ENCODE measurements around the gene TTC22.

DNA sequence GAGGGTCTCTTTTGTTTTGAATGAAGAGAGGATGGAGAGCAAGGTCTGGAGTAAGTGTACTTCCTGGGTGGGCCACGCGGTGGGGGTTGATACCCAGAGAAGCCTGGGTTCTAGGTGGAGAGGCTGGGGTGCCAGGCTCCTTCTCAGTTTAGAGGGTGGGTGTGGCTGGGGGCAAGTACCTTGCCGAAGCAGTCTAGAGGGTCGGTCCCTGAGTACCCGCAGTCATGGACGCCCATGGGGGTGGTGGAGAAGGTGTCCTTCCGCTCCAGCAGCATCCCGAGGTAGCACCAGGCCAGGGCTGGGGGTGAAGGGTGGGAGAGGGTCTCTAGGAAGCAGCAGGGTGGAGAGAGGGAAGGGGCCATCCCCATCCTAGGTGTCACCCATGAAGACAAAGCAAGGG lies 14.3 kb downstream of the TTC22 start:
- no peak for TF ChIP-seq POLR2AphosphoS5 (IDR thresholded peaks at IDR 0.05; ENCODE audit: low read depth, low read length)
- no peak for TF ChIP-seq SIN3A (IDR thresholded peaks at IDR 0.05; ENCODE audit: borderline replicate concordance, insufficient read depth, low read length)
- TF ChIP-seq, protein P1, sequence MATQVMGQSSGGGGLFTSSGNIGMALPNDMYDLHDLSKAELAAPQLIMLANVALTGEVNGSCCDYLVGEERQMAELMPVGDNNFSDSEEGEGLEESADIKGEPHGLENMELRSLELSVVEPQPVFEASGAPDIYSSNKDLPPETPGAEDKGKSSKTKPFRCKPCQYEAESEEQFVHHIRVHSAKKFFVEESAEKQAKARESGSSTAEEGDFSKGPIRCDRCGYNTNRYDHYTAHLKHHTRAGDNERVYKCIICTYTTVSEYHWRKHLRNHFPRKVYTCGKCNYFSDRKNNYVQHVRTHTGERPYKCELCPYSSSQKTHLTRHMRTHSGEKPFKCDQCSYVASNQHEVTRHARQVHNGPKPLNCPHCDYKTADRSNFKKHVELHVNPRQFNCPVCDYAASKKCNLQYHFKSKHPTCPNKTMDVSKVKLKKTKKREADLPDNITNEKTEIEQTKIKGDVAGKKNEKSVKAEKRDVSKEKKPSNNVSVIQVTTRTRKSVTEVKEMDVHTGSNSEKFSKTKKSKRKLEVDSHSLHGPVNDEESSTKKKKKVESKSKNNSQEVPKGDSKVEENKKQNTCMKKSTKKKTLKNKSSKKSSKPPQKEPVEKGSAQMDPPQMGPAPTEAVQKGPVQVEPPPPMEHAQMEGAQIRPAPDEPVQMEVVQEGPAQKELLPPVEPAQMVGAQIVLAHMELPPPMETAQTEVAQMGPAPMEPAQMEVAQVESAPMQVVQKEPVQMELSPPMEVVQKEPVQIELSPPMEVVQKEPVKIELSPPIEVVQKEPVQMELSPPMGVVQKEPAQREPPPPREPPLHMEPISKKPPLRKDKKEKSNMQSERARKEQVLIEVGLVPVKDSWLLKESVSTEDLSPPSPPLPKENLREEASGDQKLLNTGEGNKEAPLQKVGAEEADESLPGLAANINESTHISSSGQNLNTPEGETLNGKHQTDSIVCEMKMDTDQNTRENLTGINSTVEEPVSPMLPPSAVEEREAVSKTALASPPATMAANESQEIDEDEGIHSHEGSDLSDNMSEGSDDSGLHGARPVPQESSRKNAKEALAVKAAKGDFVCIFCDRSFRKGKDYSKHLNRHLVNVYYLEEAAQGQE (IDR thresholded peaks at IDR 0.05; ENCODE audit: insufficient read depth in 1 of 2, low read depth in 2 of 2, low read length in 2 of 2): no peak
